Endothelial cell of umbilical vein (primary cell): ENCODE results near the gene TYRP1. TPM values are rescaled to one million over a fixed set of nuclear protein-coding genes. Genes with fewer than 3 reads are reported as not detected.

Experiments used
- BruUV-seq: library from RNA; stranded (reverse); fragments of 400-500 nt; replicated peaks from 2 replicates; lab custom pipeline; 2021; lab: Mats Ljungman, UMichigan
- CTCF ChIA-PET: fragments of 300-600, 350-600 bp; sonication (Branson Sonifier 250); formaldehyde crosslinking; loops from one replicate; lab custom pipeline; 2021; ENCODE audit warnings: antibody characterized with exemption, inconsistent platforms; lab: Charles Lee
- POLR2A ChIA-PET: fragments of 300-600, 350-600 bp; sonication (Branson Sonifier 250); formaldehyde crosslinking; loops from one replicate; lab custom pipeline; 2021; ENCODE audit warnings: antibody characterized with exemption, inconsistent platforms; lab: Charles Lee
- DNase-seq: peaks from one replicate; pipeline ENCODE4 v3.0.0-alpha.2; 2011; ENCODE audit warnings: low read depth, low spot score
- FAIRE-seq: peaks from 2 replicates; lab custom pipeline; 2011; peaks lifted over from hg19 to GRCh38; lab: Jason Lieb, UNC
- H2AFZ ChIP-seq: 2 replicates; pipeline ENCODE4 v1.6.0; 2012; ENCODE audit warnings: low read depth, low read length, control low read depth, inconsistent platforms
- H3K27ac ChIP-seq: 2 replicates; pipeline ENCODE4 v1.5.1; 2011; ENCODE audit warnings: low read depth, mild to moderate bottlenecking, control low read depth, low read length, moderate library complexity; ENCODE audit not compliant: insufficient read depth
- H3K27me3 ChIP-seq, 2 experiments: 2 replicates each; pipeline versions ENCODE4 v1.6.0 to v1.6.1; 2011; ENCODE audit warnings: low read length in 2 of 2, mixed read lengths in 1 of 2; ENCODE audit not compliant: control insufficient read depth in 2 of 2, insufficient read depth in 2 of 2
- H3K36me3 ChIP-seq, 2 experiments: 2 replicates in 1 of 2; 3 replicates in 1 of 2; pipeline ENCODE4 v1.5.1; 2011; ENCODE audit warnings: low read length in 2 of 2, mild to moderate bottlenecking in 1 of 2, moderate library complexity in 1 of 2; ENCODE audit not compliant: control insufficient read depth in 2 of 2, insufficient read depth in 2 of 2; ENCODE audit errors: extremely low read depth in 1 of 2
- H3K4me1 ChIP-seq: 3 replicates; pipeline ENCODE4 v1.5.1; 2011; ENCODE audit warnings: mild to moderate bottlenecking, low read length; ENCODE audit not compliant: control insufficient read depth, insufficient read depth; ENCODE audit errors: extremely low read depth
- H3K4me2 ChIP-seq: 2 replicates; pipeline ENCODE4 v1.6.1; 2011; ENCODE audit warnings: low read length, control low read depth, mixed read lengths; ENCODE audit not compliant: insufficient read depth
- H3K4me3 ChIP-seq, 3 experiments: fragments of 200-600 bp in 1 of 3; sonication (generic), shearing (Covaris generic) in 1 of 3; replicated peaks in 1 of 3; 2 replicates each; pipeline ENCODE4 v1.5.1; 2011 to 2016; ENCODE audit warnings: control low read depth in 3 of 3, low read length in 3 of 3, mild to moderate bottlenecking in 2 of 3, inconsistent platforms in 1 of 3, low read depth in 1 of 3, moderate library complexity in 1 of 3; ENCODE audit not compliant: insufficient read depth in 1 of 3
- H3K79me2 ChIP-seq: 2 replicates; pipeline ENCODE4 v1.6.0; 2012; ENCODE audit warnings: low read length, inconsistent platforms; ENCODE audit not compliant: control insufficient read depth, insufficient read depth
- H3K9ac ChIP-seq: replicated peaks from 2 replicates; pipeline ENCODE3; 2011; ENCODE audit warnings: low read length, control low read depth; ENCODE audit not compliant: insufficient read depth; ENCODE audit errors: extremely low read depth
- H3K9me1 ChIP-seq: replicated peaks from 3 replicates; pipeline ENCODE4 v1.6.0; 2011; ENCODE audit warnings: mild to moderate bottlenecking, low read length; ENCODE audit not compliant: control insufficient read depth, insufficient read depth; ENCODE audit errors: extremely low read depth
- H3K9me3 ChIP-seq: replicated peaks from 2 replicates; pipeline ENCODE4 v1.5.1; 2012; ENCODE audit warnings: low read length, inconsistent platforms; ENCODE audit not compliant: control insufficient read depth, insufficient read depth
- H4K20me1 ChIP-seq: replicated peaks from 2 replicates; pipeline ENCODE3; 2011; ENCODE audit warnings: mild to moderate bottlenecking, low read length; ENCODE audit not compliant: control insufficient read depth, insufficient read depth; ENCODE audit errors: extremely low read depth
- EZH2 ChIP-seq: IDR thresholded peaks from 2 replicates; pipeline ENCODE4 v1.6.1; 2012; ENCODE audit warnings: borderline replicate concordance, low read depth, mild to moderate bottlenecking, moderate library complexity, low read length, inconsistent platforms; ENCODE audit not compliant: severe bottlenecking
- FOS ChIP-seq: IDR thresholded peaks from 2 replicates; pipeline ENCODE4 v1.6.1; 2011; ENCODE audit warnings: mild to moderate bottlenecking, low read length, moderate library complexity, borderline replicate concordance; ENCODE audit not compliant: insufficient read depth
- GATA2 ChIP-seq: IDR thresholded peaks from 2 replicates; pipeline ENCODE4 v1.7.0; 2011; ENCODE audit warnings: low read depth, mild to moderate bottlenecking, moderate library complexity, mixed read lengths, low read length; ENCODE audit not compliant: insufficient read length, insufficient read depth
- JUN ChIP-seq: IDR thresholded peaks from 2 replicates; pipeline ENCODE4 v1.6.1; 2011; ENCODE audit warnings: borderline replicate concordance, low read depth; ENCODE audit not compliant: insufficient read length, insufficient read depth
- MYC ChIP-seq: IDR thresholded peaks from one replicate; pipeline ENCODE4 v1.6.1; 2011; ENCODE audit warnings: mild to moderate bottlenecking, low read depth, low read length
- POLR2A ChIP-seq: IDR thresholded peaks from 2 replicates; pipeline ENCODE4 v1.6.1; 2012; ENCODE audit warnings: low read depth, mild to moderate bottlenecking, control low read depth, low read length
- POLR2AphosphoS5 ChIP-seq: IDR thresholded peaks from 2 replicates; pipeline ENCODE4 v1.6.1; 2012; ENCODE audit warnings: low read depth, mild to moderate bottlenecking, control low read depth, low read length, moderate library complexity; ENCODE audit not compliant: insufficient read depth
- dilution Hi-C: fragments of 300-500 bp; cut with MboI; formaldehyde crosslinking; loops from one replicate; pipeline ENCODE4 v1.15.0; 2019; ENCODE audit warnings: low sequenced_read_pairs; ENCODE audit not compliant: extremely low pct_ligation_motif_present
- intact Hi-C: fragments of 100-400 bp; cut with micrococcal nuclease; formaldehyde crosslinking; loops from one replicate; pipeline ENCODE4 v1.10.0; 2022
- polyA plus RNA-seq, 4 experiments: library from polyadenylated mRNA; depleted of rRNA in 3 of 4; stranded (reverse) in 3 of 4; unstranded in 1 of 4; fragments of >200 nt; gene quantifications; 2 replicates each; pipeline versions ENCODE4 v1.2.1 to v1.2.3, GENCODE V29; 2011 to 2012; ENCODE audit warnings: missing spikeins in 1 of 4
- total RNA-seq: library from RNA; stranded (reverse); gene quantifications from 2 replicates; pipeline ENCODE4 v1.2.3, GENCODE V29; 2021
- TF ChIP-seq, protein P1 (sequence below): IDR thresholded peaks from 2 replicates; pipeline ENCODE4 v1.6.1; 2011; ENCODE audit not compliant: insufficient read depth, insufficient read length
- TF ChIP-seq, protein P2 (sequence below), 2 donors: IDR thresholded peaks; 1 replicate in 1 of 2; 2 replicates in 1 of 2; pipeline ENCODE4 v1.5.1; 2011; ENCODE audit warnings: low read length in 2 of 2, mild to moderate bottlenecking in 2 of 2, moderate library complexity in 2 of 2, control low read depth in 1 of 2, inconsistent platforms in 1 of 2, low read depth in 1 of 2; ENCODE audit not compliant: insufficient read depth in 1 of 2; ENCODE audit errors: extremely low read depth in 1 of 2

The TYRP1 gene
- total and polyA plus RNA-seq, 2 donors (not counting 3 experiments of a cell fraction or from before 2014, with no cell fraction given), result 0.63 TPM; not detected in 1

DNA sequence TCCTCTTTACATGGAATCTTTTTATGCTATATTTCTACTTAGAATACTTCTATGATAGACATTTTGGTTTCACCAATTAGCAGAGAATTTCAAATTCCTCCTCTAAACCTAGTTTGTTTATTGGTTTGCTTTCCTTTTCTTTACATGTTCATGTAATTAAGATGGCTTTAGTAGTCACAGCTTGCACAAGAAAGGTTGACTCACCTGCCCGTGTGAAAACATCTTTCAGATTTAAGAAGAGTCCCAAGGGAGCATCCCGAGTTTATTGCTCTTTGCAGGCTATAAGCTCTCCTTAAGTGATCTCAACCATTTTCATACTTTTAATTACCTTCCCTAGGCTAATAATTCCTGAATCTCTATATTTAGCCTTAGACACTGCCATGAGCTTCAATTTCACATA, 28.9 kb downstream of the TYRP1 start:
- dilution Hi-C loops, result no loop called here
- no peak overlapping the region for H2AFZ ChIP-seq
- H3K4me2 ChIP-seq, result no peak overlapping the region

More for the DNA sequence above, 28.9 kb downstream of the TYRP1 start:
- TF ChIP-seq JUN (no peak), FOS (no peak), POLR2A (no peak), GATA2 (no peak), EZH2 (no peak), POLR2AphosphoS5 (no peak), MYC (no peak)
- TF ChIP-seq, protein P1, sequence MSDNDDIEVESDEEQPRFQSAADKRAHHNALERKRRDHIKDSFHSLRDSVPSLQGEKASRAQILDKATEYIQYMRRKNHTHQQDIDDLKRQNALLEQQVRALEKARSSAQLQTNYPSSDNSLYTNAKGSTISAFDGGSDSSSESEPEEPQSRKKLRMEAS, result no peak
- TF ChIP-seq, protein P2, sequence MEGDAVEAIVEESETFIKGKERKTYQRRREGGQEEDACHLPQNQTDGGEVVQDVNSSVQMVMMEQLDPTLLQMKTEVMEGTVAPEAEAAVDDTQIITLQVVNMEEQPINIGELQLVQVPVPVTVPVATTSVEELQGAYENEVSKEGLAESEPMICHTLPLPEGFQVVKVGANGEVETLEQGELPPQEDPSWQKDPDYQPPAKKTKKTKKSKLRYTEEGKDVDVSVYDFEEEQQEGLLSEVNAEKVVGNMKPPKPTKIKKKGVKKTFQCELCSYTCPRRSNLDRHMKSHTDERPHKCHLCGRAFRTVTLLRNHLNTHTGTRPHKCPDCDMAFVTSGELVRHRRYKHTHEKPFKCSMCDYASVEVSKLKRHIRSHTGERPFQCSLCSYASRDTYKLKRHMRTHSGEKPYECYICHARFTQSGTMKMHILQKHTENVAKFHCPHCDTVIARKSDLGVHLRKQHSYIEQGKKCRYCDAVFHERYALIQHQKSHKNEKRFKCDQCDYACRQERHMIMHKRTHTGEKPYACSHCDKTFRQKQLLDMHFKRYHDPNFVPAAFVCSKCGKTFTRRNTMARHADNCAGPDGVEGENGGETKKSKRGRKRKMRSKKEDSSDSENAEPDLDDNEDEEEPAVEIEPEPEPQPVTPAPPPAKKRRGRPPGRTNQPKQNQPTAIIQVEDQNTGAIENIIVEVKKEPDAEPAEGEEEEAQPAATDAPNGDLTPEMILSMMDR (IDR thresholded peaks at IDR 0.05; ENCODE audit: extremely low read depth in 1 of 2, insufficient read depth in 1 of 2, low read depth in 1 of 2, low read length in 2 of 2), result no peak
- Histone ChIP-seq H3K27ac (no peak overlapping the region), H3K9me1 (no peaks in the 10 kb centered on the region), H3K27me3 (no peaks in the 10 kb centered on the region), H3K9me3 (no peaks in the 10 kb centered on the region), H3K4me1 (peaks cover 14% of the 10 kb centered on the region), H3K9ac (no peak overlapping the region), H3K79me2 (no peaks in the 10 kb centered on the region), H3K36me3 (no peaks in the 10 kb centered on the region), H3K4me3 (no peak overlapping the region), H4K20me1 (no peaks in the 10 kb centered on the region)
- no peak for DNase-seq
- POLR2A ChIA-PET, result no interaction called here
- BruUV-seq, result no TSS peak
- no peak for FAIRE-seq
- CTCF ChIA-PET, result interaction anchor here (1.1 to 9.9 kb wide), 9 partner anchors 17 to 367 kb away, joined by 3 to 155 read pairs (median 10); no protein-coding TSS in a partner anchor
- intact Hi-C loops, result loop anchor here (2.0 to 10.0 kb wide), 4 partner anchors 93 to 693 kb away; no protein-coding TSS in a partner anchor
